ENCODE results near the gene FAM107A.

GRCh38 chr3:58553003-58553402 lies 24.2 kb downstream of the FAM107A start:
- TF ChIP-seq CTCF (IDR thresholded peaks at IDR 0.05; ENCODE audit: low read length) (no peak), EZH2 (IDR thresholded peaks at IDR 0.05; ENCODE audit: borderline replicate concordance, low read length) (no peak)

Measured in OCI-LY1 (cell line).